MV-4-11 (cell line): Measurements from ENCODE around the gene AP3B1.
"Not testable (repeated sequence)": the region's sequence is repeated elsewhere in the genome, so short reads cannot be mapped to it uniquely, and the experiment has no call there.

ENCODE experiments used
- DNase-seq: peaks from one replicate; lab custom pipeline; 2025; lab: John Stamatoyannopoulos, UW

The AP3B1 gene

GRCh38 chr5:78065663-78066062 lies 228.8 kb downstream of the AP3B1 start:
- DNase-seq = no peak

DNA sequence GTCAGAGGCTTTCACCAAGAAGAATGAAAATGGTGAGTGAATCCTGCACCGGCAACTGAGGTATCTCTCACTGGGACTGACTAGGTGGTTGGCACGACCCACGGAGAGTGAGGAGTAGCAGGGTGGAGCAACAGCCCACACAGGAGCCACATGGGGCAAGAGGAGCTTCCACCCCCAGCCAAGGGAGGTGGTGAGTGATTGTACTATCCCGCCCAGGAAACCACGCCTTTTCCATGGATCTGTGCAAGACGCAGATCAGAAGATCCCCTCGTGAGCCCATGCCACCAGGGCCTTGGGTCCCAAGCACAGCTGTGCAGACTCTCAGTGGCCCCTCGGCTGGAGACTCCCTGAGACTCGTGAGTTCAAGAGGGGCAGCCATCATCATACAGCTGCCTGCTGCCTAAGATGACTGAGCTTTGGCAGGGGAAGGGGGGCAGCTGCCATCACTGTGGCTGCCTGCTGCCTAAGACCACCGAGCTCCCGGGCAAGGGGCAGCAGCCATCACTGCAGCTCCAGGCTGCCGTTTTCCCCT lies 229.5 kb downstream of the AP3B1 start:
- DNase-seq = no peak

DNA sequence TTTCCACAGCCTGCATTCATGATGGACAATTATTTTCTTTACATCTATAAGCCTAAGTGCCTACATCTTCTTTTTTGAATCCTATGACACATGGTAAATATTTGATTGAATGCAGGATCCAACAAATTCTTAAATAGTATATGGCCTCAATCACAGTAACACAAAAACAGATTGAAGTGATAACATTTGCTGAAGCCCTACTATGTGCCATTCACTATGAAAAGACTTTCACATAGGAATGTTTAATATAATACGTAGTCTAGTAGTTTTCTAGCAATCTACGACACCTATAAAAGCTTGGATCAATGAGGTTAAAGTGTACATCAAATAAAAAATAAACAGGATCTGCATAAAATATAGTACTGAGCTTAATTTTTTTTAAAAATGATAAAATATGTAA lies 231.0 kb downstream of the AP3B1 start:
- no peak for DNase-seq

DNA sequence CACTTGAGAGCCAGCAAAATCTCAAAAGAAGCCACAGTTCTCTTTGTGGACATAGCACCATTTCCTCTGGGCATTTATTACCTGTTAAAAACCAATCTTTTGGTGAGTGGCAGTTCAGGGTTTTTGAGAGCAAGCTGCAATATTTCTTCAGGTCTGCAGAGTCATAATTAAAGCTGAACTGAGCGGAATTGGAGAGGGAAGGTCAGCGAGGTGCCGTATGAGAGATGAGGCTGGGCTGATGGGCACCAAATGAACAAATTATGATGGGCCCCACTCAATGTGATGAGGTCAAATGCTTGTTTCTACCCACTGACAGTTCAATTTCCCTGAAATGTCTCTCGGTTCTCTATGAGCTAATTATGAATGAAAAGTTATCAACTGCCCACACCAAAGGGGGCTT lies 231.9 kb downstream of the AP3B1 start:
- no peak for DNase-seq

GRCh38 chr5:78060421-78060820 lies 234.1 kb downstream of the AP3B1 start:
- no peak for DNase-seq

DNA sequence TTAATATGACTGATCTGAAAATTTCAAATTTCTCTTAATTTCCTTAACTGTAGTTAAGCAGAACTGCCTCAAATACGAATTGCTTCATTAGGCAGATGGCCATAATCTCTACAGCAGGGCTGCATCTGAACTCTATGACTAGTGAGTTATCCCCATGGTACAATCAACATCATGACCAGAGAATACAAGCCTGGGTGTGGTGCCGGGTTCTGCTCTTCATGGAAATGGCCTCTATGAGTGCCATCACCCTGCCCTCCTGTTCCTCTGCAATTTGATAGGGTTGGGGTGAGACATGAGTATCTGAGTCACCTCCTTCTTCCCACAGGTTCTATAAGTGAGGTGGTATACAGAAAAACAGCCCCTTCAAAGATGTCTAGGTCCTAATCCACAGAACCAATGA lies 235.9 kb downstream of the AP3B1 start:
- no peak for DNase-seq

DNA sequence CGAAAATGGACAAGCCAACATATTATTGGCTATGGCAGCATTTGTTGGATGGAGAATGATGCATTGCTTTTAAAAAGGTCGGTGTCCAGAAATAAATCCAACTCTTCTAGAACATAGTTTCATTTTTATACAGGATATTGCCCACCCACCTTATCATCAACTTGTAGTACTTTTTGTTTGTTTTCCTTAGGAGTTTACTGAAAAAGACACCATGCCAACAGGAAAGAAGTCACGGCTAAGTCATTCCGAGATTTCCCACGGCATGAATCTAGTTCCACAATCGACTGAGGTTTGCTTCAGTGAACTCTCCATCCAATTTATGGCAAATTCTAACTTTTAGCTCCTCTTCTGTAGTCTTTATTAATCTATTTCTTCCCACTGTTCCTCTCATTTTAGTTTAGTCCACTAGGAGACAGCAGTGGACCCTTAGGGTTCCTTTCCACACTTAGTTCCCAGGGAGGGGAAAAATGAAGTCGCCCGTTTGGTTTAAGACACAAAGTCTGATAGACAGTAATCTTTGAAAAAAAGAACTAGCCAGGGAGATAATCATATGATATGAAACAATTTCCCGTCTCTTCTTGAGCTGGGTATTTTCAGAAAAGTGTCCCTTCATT lies 237.5 kb downstream of the AP3B1 start:
- no peak for DNase-seq

DNA sequence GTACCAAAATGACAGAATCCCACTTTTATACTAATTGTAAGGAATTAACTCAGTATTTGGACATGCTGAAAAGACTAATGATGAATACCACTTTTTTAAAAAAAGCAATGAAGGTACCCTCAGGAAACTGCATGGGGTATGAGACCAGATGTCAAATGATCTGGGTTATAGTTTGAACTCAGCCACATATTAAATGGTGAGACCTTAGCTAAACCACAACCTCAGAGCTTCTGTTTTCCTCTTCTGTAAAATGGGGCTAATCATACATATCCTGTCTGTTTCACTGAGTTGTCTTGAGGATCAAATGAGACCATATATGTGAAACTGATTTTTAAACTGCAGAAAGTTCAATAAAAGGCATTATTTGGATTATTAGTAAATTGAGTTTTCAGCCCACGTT lies 238.4 kb downstream of the AP3B1 start:
- DNase-seq = no peak

GRCh38 chr5:78050888-78051287 lies 243.6 kb downstream of the AP3B1 start:
- no peak for DNase-seq

GRCh38 chr5:78046823-78047222 lies 247.7 kb downstream of the AP3B1 start:
- DNase-seq = not testable (repeated sequence)

- DNase-seq = no peak
Observed at GRCh38 chr5:78046006-78046405, 248.5 kb downstream of the AP3B1 start.

DNA sequence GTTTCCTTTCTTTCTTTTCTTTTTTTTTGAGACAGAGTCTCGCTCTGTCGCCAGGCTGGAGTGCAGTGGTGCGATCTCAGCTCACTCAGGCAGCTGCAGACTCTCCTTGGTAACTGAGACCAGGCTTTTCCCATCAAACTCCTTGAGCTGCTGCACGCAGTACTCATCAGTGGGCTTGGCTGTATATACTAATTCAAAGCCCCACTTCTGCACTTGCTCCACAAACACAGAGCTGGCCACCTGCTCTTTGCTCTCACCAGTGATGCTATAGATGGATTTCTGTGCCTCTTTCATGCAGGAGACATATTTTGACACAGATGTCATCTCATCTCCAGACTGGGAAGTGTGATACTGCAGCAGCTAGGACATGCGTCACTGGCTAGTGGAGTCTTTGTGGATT lies 252.7 kb downstream of the AP3B1 start:
- no peak for DNase-seq

- peak; percentile 61 for DNase-seq
Observed at GRCh38 chr5:78025540-78025939, 269.0 kb downstream of the AP3B1 start.

GRCh38 chr5:78019744-78020143 lies 274.8 kb downstream of the AP3B1 start:
- DNase-seq = no peak

GRCh38 chr5:78016863-78017529 lies 277.5 kb downstream of the AP3B1 start:
- DNase-seq = no peak

DNA sequence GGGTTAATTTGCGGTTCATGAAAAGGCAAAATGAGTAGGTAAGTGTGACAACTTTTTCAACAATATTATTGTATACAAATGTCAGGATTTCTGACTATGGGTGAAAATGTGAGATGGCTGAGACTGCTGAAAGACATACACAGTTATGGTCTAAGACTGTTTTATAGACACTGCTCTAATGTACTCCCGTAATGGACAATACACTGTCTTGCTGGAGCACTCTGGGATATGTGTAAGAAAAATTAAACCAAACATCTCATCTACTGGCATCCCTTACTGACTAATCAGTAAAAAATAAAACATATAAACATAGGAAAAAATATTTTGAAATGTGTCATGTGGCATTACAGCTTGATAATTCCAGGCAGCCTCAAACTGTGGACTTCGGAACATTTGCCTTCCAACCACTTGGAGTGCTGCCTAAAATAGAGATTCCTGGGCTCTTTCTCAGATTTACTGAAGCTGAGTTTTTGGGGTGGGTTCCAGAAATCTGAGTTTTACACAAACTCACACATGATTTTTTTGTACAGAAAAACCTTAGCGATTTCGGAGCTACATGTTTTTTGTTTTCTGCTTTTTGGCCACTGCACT lies 284.5 kb downstream of the AP3B1 start:
- DNase-seq = no peak

DNA sequence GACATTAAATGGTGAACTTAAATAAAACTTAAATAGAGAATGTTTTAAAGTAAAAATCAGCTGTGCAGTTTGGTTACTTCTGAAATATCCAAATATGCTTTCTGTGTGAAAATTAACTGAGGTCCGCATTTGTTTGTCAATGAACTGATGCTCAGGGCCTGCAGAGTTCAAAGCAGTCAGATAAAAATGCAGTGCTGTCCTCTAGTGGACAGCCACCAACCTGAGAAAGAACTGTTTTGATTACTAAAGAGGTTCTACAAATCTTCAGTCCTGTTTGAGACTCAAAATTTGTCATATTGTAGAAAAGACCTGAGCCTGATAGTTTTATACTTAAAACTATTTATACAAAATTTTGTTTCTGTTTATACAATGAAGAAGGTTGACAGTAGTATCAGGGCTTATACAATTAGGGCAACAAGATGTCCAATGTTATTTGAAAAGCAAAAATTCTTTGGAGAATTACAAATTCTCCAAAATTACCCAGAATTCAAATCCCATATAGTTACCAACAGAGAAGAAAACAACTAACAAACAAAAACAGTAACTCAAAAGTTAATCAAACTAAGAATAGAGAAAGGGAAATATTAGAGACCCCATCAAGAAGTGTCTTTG lies 286.0 kb downstream of the AP3B1 start:
- peak; percentile 62 for DNase-seq

- no peak for DNase-seq
Observed at GRCh38 chr5:78007233-78007632, 287.3 kb downstream of the AP3B1 start.

GRCh38 chr5:78006449-78006848 lies 288.0 kb downstream of the AP3B1 start:
- no peak for DNase-seq

GRCh38 chr5:78005021-78005785 lies 289.3 kb downstream of the AP3B1 start:
- peak; percentile 28 for DNase-seq

DNA sequence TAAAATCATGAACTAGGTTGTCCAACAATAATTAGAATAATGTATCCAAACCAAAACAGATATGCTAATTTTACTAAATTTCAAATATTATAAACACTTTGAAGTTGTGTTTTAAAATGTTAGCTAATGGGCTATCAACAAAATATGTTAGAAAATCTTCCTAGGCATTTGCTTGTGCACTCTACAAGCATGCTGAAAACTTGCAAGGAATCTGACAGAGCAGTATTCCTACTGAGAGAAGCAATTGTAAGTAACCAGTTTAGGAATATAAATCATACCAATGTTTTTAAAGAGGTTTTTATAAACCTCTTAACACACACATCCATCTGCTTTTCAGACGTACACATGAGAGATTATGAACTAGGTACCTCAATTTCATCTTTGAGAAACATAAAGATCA lies 289.9 kb downstream of the AP3B1 start:
- DNase-seq = no peak

- peak; percentile 96 for DNase-seq
Observed at GRCh38 chr5:78003919-78004318, 290.6 kb downstream of the AP3B1 start.
